K562 (cell line): Measurements from ENCODE around the gene CHURC1. TPM values are rescaled to one million over a fixed set of nuclear protein-coding genes. Genes with fewer than 3 reads are reported as not detected.

Experiments
- ATAC-seq: fragments of 200-7000 bp; cut with Tn5 transposase; 3 replicates; pipeline ENCODE4 v1.9.1; 2020; ENCODE audit warnings: moderate library complexity
- BruUV-seq: library from RNA; stranded (reverse); fragments of 400-500 nt; replicated peaks from 2 replicates; lab custom pipeline; 2021; lab: Mats Ljungman, UMichigan
- CTCF ChIA-PET: fragments of 300-600 bp; formaldehyde crosslinking; extraction: SDS; loops from one replicate; lab custom pipeline; 2021; ENCODE audit warnings: low intra/inter-chr PET ratio; lab: Yijun Ruan, JAX
- POLR2A ChIA-PET: fragments of 300-600, 350-650 bp; sonication (Branson Sonifier 250); formaldehyde crosslinking; extraction: SDS; loops from one replicate; lab custom pipeline; 2021; ENCODE audit warnings: antibody characterized with exemption, inconsistent platforms; lab: Yijun Ruan, JAX
- DNase-seq, 4 experiments: peaks; one replicate each; pipeline versions ENCODE4 v3.0.0 to v3.0.0-alpha.2; 2011 to 2018; ENCODE audit warnings: low spot score in 3 of 4, mixed read lengths in 3 of 4; ENCODE audit errors: extremely low read depth in 1 of 4
- FAIRE-seq: peaks from 2 replicates; lab custom pipeline; 2011; peaks lifted over from hg19 to GRCh38; lab: Jason Lieb, UNC
- H2AFZ ChIP-seq: 2 replicates; pipeline ENCODE4 v1.6.0; 2011; ENCODE audit warnings: low read depth, low read length, control low read depth, inconsistent platforms
- H3K27ac ChIP-seq: fragments of 200-600 bp; 3 replicates; pipeline ENCODE4 v1.8.0; 2011; ENCODE audit warnings: low read depth, mild to moderate bottlenecking, control low read depth, inconsistent platforms, low read length, moderate library complexity, mixed read lengths; ENCODE audit errors: extremely low read depth
- H3K27me3 ChIP-seq, 2 experiments: fragments of 300-600 bp in 1 of 2; 2 replicates in 1 of 2; 3 replicates in 1 of 2; pipeline versions ENCODE4 v1.6.0 to v1.8.0; 2011; ENCODE audit warnings: inconsistent platforms in 2 of 2, low read length in 2 of 2, mild to moderate bottlenecking in 1 of 2, mixed read lengths in 1 of 2, moderate library complexity in 1 of 2; ENCODE audit not compliant: control insufficient read depth in 2 of 2, insufficient read depth in 2 of 2
- H3K36me3 ChIP-seq: fragments of 300-600 bp; 3 replicates; pipeline ENCODE4 v1.8.0; 2011; ENCODE audit warnings: mild to moderate bottlenecking, low read length, inconsistent platforms; ENCODE audit not compliant: control insufficient read depth, insufficient read depth
- H3K4me1 ChIP-seq, 2 experiments: fragments of 200-600 bp in 1 of 2; replicated peaks in 1 of 2; 2 replicates in 1 of 2; 3 replicates in 1 of 2; pipeline versions ENCODE4 v1.5.1 to v1.8.0; 2011; ENCODE audit warnings: inconsistent platforms in 2 of 2, low read length in 2 of 2, mild to moderate bottlenecking in 1 of 2, mixed read lengths in 1 of 2, moderate library complexity in 1 of 2; ENCODE audit not compliant: control insufficient read depth in 2 of 2, insufficient read depth in 2 of 2
- H3K4me2 ChIP-seq: 2 replicates; pipeline ENCODE4 v1.6.1; 2011; ENCODE audit warnings: low read length, control low read depth, inconsistent platforms, mixed read lengths; ENCODE audit not compliant: insufficient read depth
- H3K4me3 ChIP-seq: fragments of 200-600 bp; sonication (generic), shearing (Covaris generic); 2 replicates; pipeline ENCODE4 v1.5.1; 2016; ENCODE audit warnings: control low read depth, inconsistent platforms
- H3K79me2 ChIP-seq: fragments of 200-600 bp; 3 replicates; pipeline ENCODE4 v1.8.0; 2011; ENCODE audit warnings: low read length, inconsistent platforms; ENCODE audit not compliant: control insufficient read depth, insufficient read depth
- H3K9ac ChIP-seq, 2 experiments: 2 replicates each; pipeline versions ENCODE4 v1.6.0 to v1.6.1; 2011; ENCODE audit warnings: low read depth in 2 of 2, low read length in 2 of 2, control low read depth in 1 of 2, inconsistent platforms in 1 of 2, mild to moderate bottlenecking in 1 of 2, mixed read lengths in 1 of 2; ENCODE audit not compliant: insufficient read depth in 1 of 2
- H3K9me1 ChIP-seq: one replicate; pipeline ENCODE4 v1.6.0; 2011; ENCODE audit warnings: inconsistent platforms, mild to moderate bottlenecking, low read length, moderate library complexity; ENCODE audit not compliant: control insufficient read depth, insufficient read depth
- H3K9me3 ChIP-seq: replicated peaks from 2 replicates; pipeline ENCODE4 v1.5.1; 2011; ENCODE audit warnings: low read depth, low read length, inconsistent platforms; ENCODE audit not compliant: control insufficient read depth, insufficient read depth
- H4K20me1 ChIP-seq: replicated peaks from 2 replicates; pipeline ENCODE4 v1.6.1; 2011; ENCODE audit warnings: low read length, inconsistent platforms, mixed read lengths; ENCODE audit not compliant: control insufficient read depth, insufficient read depth
- EGR1 ChIP-seq: fragments of 450-650 bp; conservative IDR thresholded peaks from 2 replicates; pipeline ENCODE4 v1.6.1; 2017; ENCODE audit warnings: mild to moderate bottlenecking
- RFX7 ChIP-seq: fragments of 250-450 bp; sonication (Bioruptor Pico); IDR thresholded peaks from 2 replicates; pipeline ENCODE4 v1.5.1; 2021; ENCODE audit warnings: mild to moderate bottlenecking
- SPI1 ChIP-seq: IDR thresholded peaks from 2 replicates; pipeline ENCODE4 v1.6.1; 2011; ENCODE audit warnings: low read depth, low read length, control low read depth, borderline replicate concordance
- TBL1XR1 ChIP-seq, 2 experiments: IDR thresholded peaks; 2 replicates each; pipeline ENCODE4 v1.6.1; 2012; ENCODE audit warnings: improper control_type of control experiment in 2 of 2, low read length in 2 of 2, mild to moderate bottlenecking in 1 of 2
- ZBTB9 ChIP-seq: fragments of 450-650 bp; formaldehyde crosslinking; IDR thresholded peaks from 2 replicates; pipeline ENCODE4 v1.4.0; 2020; ENCODE audit warnings: mild to moderate bottlenecking, moderate library complexity
- ZNF212 ChIP-seq: fragments of 450-650 bp; formaldehyde crosslinking; IDR thresholded peaks from 2 replicates; pipeline ENCODE4 v1.4.0; 2020; ENCODE audit warnings: mild to moderate bottlenecking
- ZNF384 ChIP-seq: IDR thresholded peaks from 2 replicates; pipeline ENCODE4 v1.6.1; 2012; ENCODE audit warnings: low read depth, low read length, improper control_type of control experiment
- WGBS: fragments of 100-300 bp; shearing (Covaris generic); methylation state at CpG from one replicate; pipeline ENCODE4 v1.1.6; 2016; ENCODE audit warnings: low coverage, mixed read lengths; ENCODE audit not compliant: insufficient coverage; ENCODE audit errors: missing lambda C conversion rate; 5-methylcytosine and 5-hydroxymethylcytosine counted together
- in situ Hi-C: fragments of 300-500 bp; cut with MboI; formaldehyde crosslinking; loops from 4 replicates; pipeline ENCODE4 v1.15.0; 2018; ENCODE audit warnings: inconsistent platforms, mixed read lengths
- intact Hi-C: fragments of 100-400 bp; cut with micrococcal nuclease; formaldehyde crosslinking; loops from 2 replicates; pipeline ENCODE4 v1.14.2; 2022
- polyA plus RNA-seq, 8 experiments: library from polyadenylated mRNA; depleted of rRNA in 4 of 8; stranded (reverse) in 5 of 8; unstranded in 3 of 8; fragments of >200 nt; fragmentation: Nextera tagmentation in 2 of 8; fragmentation: Illumina TruSeq in 1 of 8; extraction: Ambion mirVana in 2 of 8; extraction: Trizol in 1 of 8; gene quantifications; 2 replicates each; pipeline versions ENCODE4 v1.2.1 to v1.2.3, GENCODE V29; 2011 to 2014; ENCODE audit warnings: inconsistent platforms in 1 of 8, missing spikeins in 1 of 8
- total RNA-seq, 7 experiments: library from RNA; depleted of rRNA in 6 of 7; stranded (reverse); fragments of >200 nt in 6 of 7; fragmentation: Illumina TruSeq in 2 of 7; extraction: Trizol in 2 of 7; gene quantifications; 2 replicates each; pipeline versions ENCODE4 v1.2.1 to v1.2.3, GENCODE V29; 2011 to 2021; ENCODE audit warnings: low replicate concordance in 1 of 7

CHURC1 gene
- total and polyA plus RNA-seq, 9 of the 15 experiments (the other 6 are each of a cell fraction or from before 2014, with no cell fraction given) = 27.3 to 239 (median 45.6) TPM

GRCh38 chr14:64870160-64870559 is 44.1 kb upstream of the CHURC1 start:
- Histone ChIP-seq H3K9me3 (no peaks in the 10 kb centered on the region), H3K27ac (no peak overlapping the region), H3K4me1 (peaks cover 0 to 7% of the 10 kb centered on the region in 2 experiments; a peak in 2 of 5 replicates), H3K27me3 (no peaks in the 10 kb centered on the region), H4K20me1 (no peaks in the 10 kb centered on the region), H3K4me2 (no peak overlapping the region), H3K36me3 (peaks cover 26% of the 10 kb centered on the region), H3K9me1 (no peaks in the 10 kb centered on the region), H2AFZ (no peak overlapping the region), H3K4me3 (no peak overlapping the region), H3K79me2 (peaks cover 90% of the 10 kb centered on the region), H3K9ac (no peak overlapping the region)
- POLR2A ChIA-PET = interaction anchor here (0.6 to 3.5 kb wide), 4 partner anchors 9 to 44 kb away, joined by 3 to 24 read pairs (median 3); partner anchors contain the start of genes CHURC1 and SPTB
- in situ Hi-C loops = no loop called here
- 8% methylated on average over 1 of the region's 2 CpGs for WGBS
- no peak for ATAC-seq
- DNase-seq = no peak
- BruUV-seq = no TSS peak
- CTCF ChIA-PET = no interaction called here
- TF ChIP-seq ZNF384 (0 out of 2 replicates have a peak, but pooled peaks have one; percentile 14), ZBTB9 (no peak), TBL1XR1 (IDR thresholded peaks at IDR 0.05; ENCODE audit: low read length in 2 of 2) (no peak), ZNF212 (CRISPR knock-in tag) (no peak), RFX7 (CRISPR knock-in tag) (no peak), SPI1 (0 out of 2 replicates have a peak, but pooled peaks have one; percentile 48), EGR1 (no peak)
- intact Hi-C loops = no loop called here
- FAIRE-seq = peak; percentile 64
